Small intestine (tissue), 7 donors: Measurements from ENCODE around the gene C20orf202. TPM values are rescaled to one million over a fixed set of nuclear protein-coding genes. Genes with fewer than 3 reads are reported as not detected.
"Not testable (repeated sequence)": the region's sequence is repeated elsewhere in the genome, so short reads cannot be mapped to it uniquely, and the experiment has no call there.

Experiments used
- DNase-seq, 2 donors: peaks; one replicate each; pipeline versions ENCODE4 v3.0.0 to v3.0.0-alpha.2; 2013
- FAIRE-seq: peaks from 2 replicates; lab custom pipeline; 2012; peaks lifted over from hg19 to GRCh38; lab: Jason Lieb, UNC
- H3K27ac ChIP-seq, 3 donors: one replicate each; pipeline ENCODE4 v1.5.1; 2013; ENCODE audit warnings: low read length in 2 of 3, mild to moderate bottlenecking in 2 of 3, control low read depth in 1 of 3, inconsistent platforms in 1 of 3, low read depth in 1 of 3, moderate library complexity in 1 of 3
- H3K27me3 ChIP-seq, 3 donors: one replicate each; pipeline ENCODE4 v1.6.1; 2013; ENCODE audit warnings: low read length in 3 of 3, inconsistent platforms in 1 of 3; ENCODE audit not compliant: control insufficient read depth in 3 of 3, insufficient read depth in 3 of 3
- H3K36me3 ChIP-seq, 3 donors: one replicate each; pipeline ENCODE4 v1.6.1; 2013; ENCODE audit warnings: low read length in 3 of 3, inconsistent platforms in 1 of 3, low read depth in 1 of 3, mild to moderate bottlenecking in 1 of 3, moderate library complexity in 1 of 3; ENCODE audit not compliant: control insufficient read depth in 3 of 3, insufficient read depth in 2 of 3
- H3K4me1 ChIP-seq, 3 donors: one replicate each; pipeline ENCODE4 v1.6.1; 2013; ENCODE audit warnings: low read length in 2 of 3, inconsistent platforms in 1 of 3, low read depth in 1 of 3, mild to moderate bottlenecking in 1 of 3, moderate library complexity in 1 of 3; ENCODE audit not compliant: control insufficient read depth in 3 of 3, insufficient read depth in 2 of 3
- H3K4me3 ChIP-seq, 3 donors: one replicate each; pipeline ENCODE4 v1.5.1; 2013; ENCODE audit warnings: low read length in 3 of 3, control low read depth in 1 of 3, inconsistent platforms in 1 of 3, low read depth in 1 of 3, mild to moderate bottlenecking in 1 of 3, moderate library complexity in 1 of 3
- H3K9me3 ChIP-seq, 2 donors: one replicate each; pipeline ENCODE4 v1.6.1; 2013; ENCODE audit warnings: low read depth in 1 of 2, low read length in 1 of 2; ENCODE audit not compliant: control insufficient read depth in 2 of 2, insufficient read depth in 1 of 2
- whole genome bisulfite sequencing, 3 donors: extraction: QIAGEN DNeasy Blood & Tissue Kit; methylation state at CpG; one replicate each; pipeline ENCODE4 v1.1.7; 2013; 5-methylcytosine and 5-hydroxymethylcytosine counted together
- polyA plus RNA-seq, 4 donors: library from polyadenylated mRNA; stranded (reverse) in 3 of 4; unstranded in 1 of 4; fragments of 200-250 nt in 3 of 4; fragments of 120-200 nt in 1 of 4; gene quantifications; one replicate each; pipeline versions ENCODE4 v1.2.1 to v1.2.3, GENCODE V29; 2013
- donor health status: healthy with polysubstance abuse.
- donor health status: control.
- donor health status: control.
- donor health status: Bipolar disorder and iron deficiency.
- donor health status: healthy.

C20orf202 gene
- polyA plus RNA-seq, 4 donors = 0.67 to 5.3 (median 0.81) TPM; not detected in 1

DNA sequence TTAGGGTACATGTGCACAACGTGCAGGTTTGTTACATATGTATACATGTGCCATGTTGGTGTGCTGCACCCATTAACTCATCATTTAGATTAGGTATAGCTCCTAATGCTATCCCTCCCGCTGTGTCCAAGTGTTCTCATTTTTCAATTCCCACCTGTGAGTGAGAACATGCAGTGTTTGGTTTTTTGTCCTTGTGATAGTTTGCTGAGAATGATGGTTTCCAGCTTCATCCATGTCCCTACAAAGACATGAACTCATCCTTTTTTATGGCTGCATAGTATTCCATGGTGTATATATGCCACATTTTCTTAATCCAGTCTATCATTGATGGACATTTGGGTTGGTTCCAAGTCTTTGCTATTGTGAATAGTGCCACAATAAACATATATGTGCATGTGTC lies 47.0 kb downstream of the C20orf202 start:
- not testable (repeated sequence) for H3K4me3 ChIP-seq, H3K4me1 ChIP-seq, H3K36me3 ChIP-seq, FAIRE-seq, H3K27ac ChIP-seq, H3K27me3 ChIP-seq, H3K9me3 ChIP-seq, DNase-seq
- WGBS, 3 donors = 88 to 95% (median 88%) methylated on average over 2 of the region's 2 CpGs

DNA sequence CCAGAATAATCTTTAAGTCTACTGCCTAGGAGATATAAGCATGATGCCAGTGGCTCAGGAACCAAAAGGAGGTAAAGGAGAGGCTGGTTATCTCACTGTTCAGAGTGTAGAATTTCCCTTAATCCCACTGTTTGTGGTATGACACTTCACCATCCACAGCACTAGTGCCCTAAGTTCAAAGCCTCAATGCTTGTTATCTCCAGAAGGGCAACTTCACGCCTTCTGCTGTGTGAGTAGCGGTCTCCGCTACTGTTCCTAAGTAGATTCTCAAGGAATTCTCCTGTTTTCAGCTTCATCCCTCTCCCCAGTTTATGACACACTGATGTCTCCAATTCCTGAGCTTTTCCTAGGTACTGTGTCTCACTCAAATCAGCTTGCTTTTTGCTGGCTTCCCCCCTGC lies 49.2 kb downstream of the C20orf202 start:
- Histone ChIP-seq H3K9me3 (no peaks in the 10 kb centered on the region), H3K4me3 (no peak overlapping the region), H3K27ac (no peak overlapping the region), H3K4me1 (no peaks in the 10 kb centered on the region), H3K36me3 (no peaks in the 10 kb centered on the region), H3K27me3 (peaks cover 0 to 4% (median 0%) of the 10 kb centered on the region in 3 donors)
- DNase-seq = no peak
- 80 to 96% (median 91%) methylated on average over 3 of the region's 3 CpGs for WGBS, 3 donors
- FAIRE-seq = no peak

DNA sequence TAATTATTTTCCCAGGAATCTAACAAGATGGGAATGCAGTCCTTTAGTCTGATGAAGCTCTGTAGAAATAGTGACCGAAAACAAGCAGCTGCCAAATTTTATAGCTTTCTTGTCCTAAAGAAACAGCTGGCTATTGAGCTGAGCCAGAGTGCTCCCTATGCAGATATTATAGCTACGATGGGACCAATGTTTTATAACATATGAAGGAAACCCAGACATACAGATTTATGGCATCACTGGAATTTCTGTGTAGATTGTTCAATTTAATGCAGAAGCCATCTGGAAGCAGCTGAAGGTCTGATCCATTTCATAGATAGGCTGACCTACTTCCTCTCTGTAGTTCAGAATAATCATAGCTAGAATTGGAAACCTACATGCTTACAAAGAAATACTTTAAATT lies 51.0 kb downstream of the C20orf202 start:
- FAIRE-seq (no peak), DNase-seq (no peak)
- no peaks in the 10 kb centered on the region for H3K9me3 ChIP-seq
- no peaks in the 10 kb centered on the region for H3K4me1 ChIP-seq
- H3K36me3 ChIP-seq = no peaks in the 10 kb centered on the region
- H3K4me3 ChIP-seq = no peak overlapping the region
- WGBS, 3 donors = 49 to 59% (median 55%) methylated on average over 2 of the region's 2 CpGs
- H3K27me3 ChIP-seq = peaks cover 0 to 4% (median 0%) of the 10 kb centered on the region in 3 donors
- H3K27ac ChIP-seq = no peak overlapping the region

DNA sequence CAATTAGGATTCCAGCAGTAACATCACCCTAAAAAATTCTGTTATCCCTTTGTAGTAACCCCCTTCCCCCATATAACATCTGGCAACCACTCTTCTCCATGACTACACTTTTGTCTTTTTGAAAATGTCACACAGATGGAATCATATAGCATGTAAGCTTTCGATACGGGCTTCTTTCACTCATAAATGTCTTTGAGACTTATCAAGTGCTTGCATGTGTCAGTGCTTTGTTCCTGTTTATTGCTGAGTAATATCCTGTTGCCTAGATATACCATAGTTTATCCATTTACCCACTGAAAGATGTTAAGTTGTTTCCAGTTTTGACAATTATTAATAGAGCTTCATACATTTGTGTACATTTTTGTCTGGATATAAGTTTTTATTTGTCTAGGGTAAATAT lies 52.4 kb downstream of the C20orf202 start:
- FAIRE-seq (no peak), DNase-seq (no peak)
- WGBS, 3 donors = 79 to 82% (median 80%) methylated on average over 2 of the region's 2 CpGs
- Histone ChIP-seq H3K4me1 (no peaks in the 10 kb centered on the region), H3K27me3 (peaks cover 0 to 4% (median 0%) of the 10 kb centered on the region in 3 donors), H3K36me3 (no peaks in the 10 kb centered on the region), H3K27ac (no peak overlapping the region), H3K4me3 (no peak overlapping the region), H3K9me3 (no peaks in the 10 kb centered on the region)

Other genes with a start within 250 kb of the C20orf202 start
- gene RSPO4, start 201.1 kb upstream of the C20orf202 start, polyA plus RNA-seq = under 1 TPM in 2 of 4 donors, not detected in 2; 0.19 to 0.31 TPM
- gene PSMF1, start 84.9 kb upstream of the C20orf202 start, polyA plus RNA-seq = 100 to 1,000 TPM in 1 of 4 donors, 10 to 100 TPM in 3; 43.6 to 118 (median 62.7) TPM
- gene TMEM74B, start 18.5 kb upstream of the C20orf202 start, polyA plus RNA-seq = 10 to 100 TPM; 10.5 to 68.7 (median 36.1) TPM
- not detected for gene RAD21L1, start 22.6 kb downstream of the C20orf202 start, polyA plus RNA-seq
- 1 to 10 TPM in 1 of 4 donors, under 1 TPM in 3; 0.45 to 3.2 (median 0.73) TPM for gene SNPH, start 62.8 kb downstream of the C20orf202 start, polyA plus RNA-seq
- 100 to 1,000 TPM in 3 of 4 donors, 10 to 100 TPM in 1; 94.4 to 724 (median 292) TPM for gene SDCBP2, start 125.7 kb downstream of the C20orf202 start, polyA plus RNA-seq
- gene FKBP1A, start 189.6 kb downstream of the C20orf202 start, polyA plus RNA-seq = 100 to 1,000 TPM; 146 to 315 (median 208) TPM